T-cell (primary cell): ENCODE data around the gene GVQW3. TPM values are rescaled to one million over a fixed set of nuclear protein-coding genes. Genes with fewer than 3 reads are reported as not detected.

ENCODE experiments used
- ATAC-seq, 4 experiments: fragments of 200-7000 bp in 3 of 4; fragments of 150-1000 bp in 1 of 4; cut with Tn5 transposase; replicated peaks in 1 of 4; 1 replicate in 3 of 4; 2 replicates in 1 of 4; pipeline ENCODE4 v1.10.0; 2021; ENCODE audit warnings: moderate library complexity in 3 of 4, mild to moderate bottlenecking in 2 of 4, moderate number of reproducible peaks in 1 of 4
- CTCF ChIA-PET, 2 donors: fragments of 300-600 bp; sonication (Branson Sonifier 250); formaldehyde crosslinking; loops; one replicate each; lab custom pipeline; 2022; ENCODE audit warnings: antibody characterized with exemption in 2 of 2; lab: Charles Lee
- POLR2A ChIA-PET, 2 donors: fragments of 300-600 bp; sonication (Branson Sonifier 250); formaldehyde crosslinking; loops; one replicate each; lab custom pipeline; 2022; ENCODE audit warnings: antibody characterized with exemption in 2 of 2; lab: Charles Lee
- DNase-seq, 35 experiments: peaks; one replicate each; pipeline versions ENCODE4 v3.0.0 to v3.0.0-alpha.2; 2013 to 2023
- H3K27ac ChIP-seq: one replicate; pipeline ENCODE4 v1.5.1; 2013; ENCODE audit warnings: low read length
- H3K27me3 ChIP-seq, 2 experiments: replicated peaks in 1 of 2; 1 replicate in 1 of 2; 2 replicates in 1 of 2; pipeline versions ENCODE4 v1.6.1 to v1.7.0; 2013; ENCODE audit warnings: low read length in 1 of 2, mixed read lengths in 1 of 2; ENCODE audit not compliant: control insufficient read depth in 2 of 2, insufficient read depth in 2 of 2; ENCODE audit errors: extremely low read depth in 1 of 2
- H3K36me3 ChIP-seq, 2 donors: 1 replicate in 1 of 2; 2 replicates in 1 of 2; pipeline versions ENCODE4 v1.6.1 to v1.7.0; 2013; ENCODE audit warnings: low read length in 1 of 2; ENCODE audit not compliant: control insufficient read depth in 2 of 2, insufficient read depth in 1 of 2; ENCODE audit errors: extremely low read depth in 1 of 2
- H3K4me1 ChIP-seq, 2 experiments: 1 replicate in 1 of 2; 2 replicates in 1 of 2; pipeline versions ENCODE4 v1.6.1 to v1.7.0; 2013; ENCODE audit warnings: low read length in 2 of 2, mixed read lengths in 1 of 2; ENCODE audit not compliant: insufficient read depth in 2 of 2, control insufficient read depth in 1 of 2; ENCODE audit errors: extremely low read depth in 1 of 2
- H3K4me3 ChIP-seq, 2 donors: 1 replicate in 1 of 2; 2 replicates in 1 of 2; pipeline versions ENCODE4 v1.5.1 to v1.7.0; 2013; ENCODE audit warnings: mild to moderate bottlenecking in 2 of 2, low read length in 1 of 2, moderate library complexity in 1 of 2; ENCODE audit not compliant: control insufficient read depth in 1 of 2; ENCODE audit errors: extremely low read depth in 1 of 2
- H3K9me3 ChIP-seq: 2 replicates; pipeline ENCODE4 v1.7.0; 2013
- H3K27ac Mint-ChIP-seq, 2 donors: one replicate each; pipeline ENCODE4 v1.8.0; 2020 to 2021; ENCODE audit warnings: mild to moderate bottlenecking in 2 of 2, mixed read lengths in 2 of 2
- H3K27me3 Mint-ChIP-seq, 2 donors: one replicate each; pipeline ENCODE4 v1.8.0; 2021 to 2022; ENCODE audit warnings: mixed read lengths in 2 of 2
- H3K36me3 Mint-ChIP-seq: one replicate; pipeline ENCODE4 v1.8.0; 2021; ENCODE audit warnings: mixed read lengths
- H3K4me1 Mint-ChIP-seq, 3 donors: one replicate each; pipeline ENCODE4 v1.8.0; 2020 to 2022; ENCODE audit warnings: mixed read lengths in 3 of 3, mild to moderate bottlenecking in 1 of 3
- H3K4me3 Mint-ChIP-seq, 3 donors: one replicate each; pipeline ENCODE4 v1.8.0; 2020 to 2022; ENCODE audit warnings: mild to moderate bottlenecking in 3 of 3, mixed read lengths in 3 of 3, moderate library complexity in 3 of 3
- H3K9me3 Mint-ChIP-seq, 3 donors: one replicate each; pipeline ENCODE4 v1.8.0; 2020 to 2022; ENCODE audit warnings: mixed read lengths in 3 of 3
- WGBS: methylation state at CpG from one replicate; pipeline ENCODE4 v1.1.5; 2013; ENCODE audit warnings: missing lambda C conversion rate; ENCODE audit not compliant: insufficient coverage; 5-methylcytosine and 5-hydroxymethylcytosine counted together
- total RNA-seq, 35 experiments: library from RNA in 6 of 35; stranded (reverse) in 6 of 35; fragments of 120-200 nt in 1 of 35; gene quantifications; one replicate each; pipeline versions ENCODE4 v1.2.1 to v1.2.4 and lab custom pipeline; 2013 to 2026

Gene GVQW3
- total RNA-seq (1 to 10 TPM; 4.1 to 8.3 (median 5.9) TPM), total RNA-seq (lab: John Stamatoyannopoulos, UW) (1.8 to 23.6 (median 6.1) reads per million in 29 experiments)
- 5.7 TPM for total RNA-seq (2013)

- WGBS, result under 1% methylated on average over 55 of the region's 69 CpGs
- DNase-seq, result peak; percentile 95 to 99 (median 97)
- H3K9me3 ChIP-seq, result no peaks in the 10 kb centered on the region
- no peaks in the 10 kb centered on the region for H3K27me3 Mint-ChIP-seq
- H3K36me3 ChIP-seq, result no peaks in the 10 kb centered on the region
- H3K4me3 Mint-ChIP-seq, result peak within 1 kb of the TSS; percentile 91 to 95 (median 95)
- ChIA-PET CTCF (no interaction called here), POLR2A (no interaction called here)
- no peaks in the 10 kb centered on the region for H3K27me3 ChIP-seq
- H3K36me3 Mint-ChIP-seq, result peaks cover 9% of the 10 kb centered on the region
- ATAC-seq, result peak; percentile 89 to 94 (median 90)
- peaks cover 67 to 70% (median 69%) of the 10 kb centered on the region in 3 donors for H3K4me1 Mint-ChIP-seq
- H3K4me1 ChIP-seq, result peaks cover 10 to 38% of the 10 kb centered on the region in 2 experiments
- H3K27ac Mint-ChIP-seq, result peak within 1 kb of the TSS; percentile 88 to 89
- no peaks in the 10 kb centered on the region for H3K9me3 Mint-ChIP-seq
- H3K27ac ChIP-seq, result peak within 1 kb of the TSS; percentile 17
- peak within 1 kb of the TSS; percentile 73 to 75 for H3K4me3 ChIP-seq
Measured at GRCh38 chr11:76380977-76381719, at the start of gene GVQW3, which contains the start of gene THAP12. GVQW3 (plus strand) TSS chr11:76381323; CDS start chr11:76381829, 506 bp downstream. THAP12 (minus strand) TSS chr11:76381132; CDS start chr11:76380836, 296 bp downstream.

DNA sequence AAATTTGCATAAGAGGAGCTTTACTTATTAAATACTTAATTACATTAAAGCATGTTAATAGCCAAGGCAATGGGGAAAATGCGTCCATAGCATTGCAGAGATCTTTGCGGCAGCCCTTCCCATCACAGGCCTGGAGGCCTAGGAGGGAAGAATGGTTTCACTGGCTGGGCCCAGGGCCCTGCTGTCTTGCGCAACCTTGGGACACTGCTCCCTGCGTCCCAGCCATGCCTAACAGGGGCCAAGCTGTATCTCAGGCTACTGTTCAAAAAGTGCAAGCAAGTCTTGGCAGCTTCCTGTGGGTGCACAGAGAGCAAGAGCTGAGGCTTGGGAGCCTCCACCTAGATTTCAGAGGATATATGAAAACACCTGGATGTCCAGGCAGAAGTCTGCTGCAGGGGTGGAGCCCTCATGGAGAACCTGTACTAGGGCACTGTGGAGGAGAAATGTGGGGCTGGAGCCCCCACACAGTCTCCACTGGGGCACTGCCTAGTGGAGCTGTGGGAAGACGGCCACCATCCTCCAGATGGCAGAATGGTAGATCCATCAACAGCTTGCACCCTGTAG, 46.2 kb upstream of the GVQW3 start:
- WGBS, result 98% methylated on average over 4 of the region's 5 CpGs
- Histone ChIP-seq H3K27ac (no peak overlapping the region), H3K4me1 (peaks cover 0 to 26% of the 10 kb centered on the region in 2 experiments), H3K27me3 (peaks cover 0 to 11% of the 10 kb centered on the region in 2 experiments), H3K4me3 (no peak overlapping the region), H3K36me3 (no peaks in the 10 kb centered on the region), H3K9me3 (no peaks in the 10 kb centered on the region)
- H3K9me3 Mint-ChIP-seq, result peaks cover 0 to 16% (median 5%) of the 10 kb centered on the region in 3 donors
- no peaks in the 10 kb centered on the region for H3K36me3 Mint-ChIP-seq
- no peak overlapping the region for H3K27ac Mint-ChIP-seq
- no peak for DNase-seq
- H3K27me3 Mint-ChIP-seq, result no peaks in the 10 kb centered on the region
- POLR2A ChIA-PET, result no interaction called here
- H3K4me1 Mint-ChIP-seq, result peaks cover 11 to 19% (median 18%) of the 10 kb centered on the region in 3 donors
- CTCF ChIA-PET, result interaction anchor here in 1 of 2 donors (0.6 kb wide), 1 partner anchor 487 kb away, joined by 6 read pairs; no protein-coding TSS in a partner anchor
- no peak overlapping the region for H3K4me3 Mint-ChIP-seq
- ATAC-seq, result no peak

- CTCF ChIA-PET, result no interaction called here
- Mint-ChIP-seq H3K27me3 (no peaks in the 10 kb centered on the region), H3K4me1 (peaks cover 11 to 24% (median 18%) of the 10 kb centered on the region in 3 donors), H3K27ac (no peak overlapping the region), H3K9me3 (peaks cover 0 to 16% (median 5%) of the 10 kb centered on the region in 3 donors), H3K36me3 (no peaks in the 10 kb centered on the region), H3K4me3 (no peak overlapping the region)
- no peaks in the 10 kb centered on the region for H3K9me3 ChIP-seq
- POLR2A ChIA-PET, result no interaction called here
- no peak for DNase-seq
- no peak for ATAC-seq
- H3K4me1 ChIP-seq, result peaks cover 0 to 26% of the 10 kb centered on the region in 2 experiments
- H3K36me3 ChIP-seq, result no peaks in the 10 kb centered on the region
- peaks cover 0 to 5% of the 10 kb centered on the region in 2 experiments for H3K27me3 ChIP-seq
- no peak overlapping the region for H3K27ac ChIP-seq
- no peak overlapping the region for H3K4me3 ChIP-seq
Measured at GRCh38 chr11:76335842-76336241, 45.3 kb upstream of the GVQW3 start.

- Histone ChIP-seq H3K27me3 (peaks cover 0 to 4% of the 10 kb centered on the region in 2 experiments), H3K4me3 (no peak overlapping the region), H3K36me3 (no peaks in the 10 kb centered on the region), H3K9me3 (no peaks in the 10 kb centered on the region), H3K27ac (no peak overlapping the region), H3K4me1 (peaks cover 0 to 26% of the 10 kb centered on the region in 2 experiments)
- DNase-seq (no peak), ATAC-seq (no peak)
- Mint-ChIP-seq H3K4me1 (peaks cover 11 to 27% (median 20%) of the 10 kb centered on the region in 3 donors), H3K9me3 (peaks cover 0 to 16% (median 5%) of the 10 kb centered on the region in 3 donors), H3K4me3 (no peak overlapping the region), H3K27me3 (no peaks in the 10 kb centered on the region), H3K36me3 (no peaks in the 10 kb centered on the region), H3K27ac (no peak overlapping the region)
- ChIA-PET CTCF (no interaction called here), POLR2A (no interaction called here)
- 73% methylated on average over 2 of the region's 2 CpGs for WGBS
Measured at GRCh38 chr11:76336597-76336996, 44.5 kb upstream of the GVQW3 start.

DNA sequence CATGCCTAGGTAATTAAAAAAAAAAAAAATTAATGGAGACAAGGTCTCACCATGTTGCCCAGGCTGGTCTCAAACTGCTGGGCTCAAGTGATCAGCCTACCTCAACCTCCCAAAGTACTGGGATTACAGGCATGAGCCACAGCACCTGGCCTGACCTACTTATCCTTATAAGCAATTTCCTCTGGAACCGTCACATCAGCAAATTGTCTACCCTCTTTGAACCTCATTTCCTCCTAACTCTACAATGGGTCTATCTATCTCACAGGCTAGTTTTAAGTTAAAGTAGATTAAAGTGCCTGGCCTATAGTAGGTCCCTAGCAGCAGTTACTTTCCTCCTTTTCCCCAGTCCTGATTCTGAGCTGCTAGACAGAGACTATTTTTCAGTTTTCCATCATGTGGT, 43.7 kb upstream of the GVQW3 start:
- Histone ChIP-seq H3K27me3 (peaks cover 0 to 4% of the 10 kb centered on the region in 2 experiments), H3K36me3 (no peaks in the 10 kb centered on the region), H3K9me3 (no peaks in the 10 kb centered on the region), H3K27ac (no peak overlapping the region), H3K4me1 (peaks cover 0 to 26% of the 10 kb centered on the region in 2 experiments), H3K4me3 (no peak overlapping the region)
- WGBS, result no CpG with 5 or more reads among the region's 1 CpG
- peaks cover 0 to 16% (median 5%) of the 10 kb centered on the region in 3 donors for H3K9me3 Mint-ChIP-seq
- H3K4me3 Mint-ChIP-seq, result no peak overlapping the region
- no peaks in the 10 kb centered on the region for H3K27me3 Mint-ChIP-seq
- ChIA-PET POLR2A (interaction anchor here in 1 of 2 donors (0.6 kb wide), 1 partner anchor 440 kb away, joined by 5 read pairs; no protein-coding TSS in a partner anchor), CTCF (no interaction called here)
- H3K4me1 Mint-ChIP-seq, result peaks cover 11 to 27% (median 20%) of the 10 kb centered on the region in 3 donors
- DNase-seq, result no peak
- peak overlapping the region; percentile 24 to 34 for H3K27ac Mint-ChIP-seq
- peak in 1 of 4 experiments; percentile 26 for ATAC-seq
- no peaks in the 10 kb centered on the region for H3K36me3 Mint-ChIP-seq

DNA sequence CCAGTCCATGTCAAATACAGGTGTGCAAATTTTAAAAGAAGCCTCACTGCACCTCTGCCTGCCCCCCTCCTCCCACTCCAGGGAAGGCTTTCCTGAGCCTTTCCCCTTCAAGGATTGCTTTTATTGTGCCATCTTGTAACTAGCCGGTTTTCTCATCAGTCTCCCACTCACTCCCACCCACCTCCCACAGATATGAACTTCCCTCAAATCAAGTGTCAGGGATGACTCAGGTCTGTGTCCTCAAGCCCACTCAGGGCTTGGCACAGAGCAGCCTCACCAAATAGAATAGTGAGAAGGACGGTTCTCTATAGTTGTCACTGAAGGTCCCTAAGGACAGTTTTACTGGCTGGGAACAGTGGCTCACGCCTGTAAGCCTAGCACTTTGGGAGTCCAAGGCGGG, 43.2 kb upstream of the GVQW3 start:
- WGBS, result 89% methylated on average over 3 of the region's 4 CpGs
- Mint-ChIP-seq H3K36me3 (no peaks in the 10 kb centered on the region), H3K4me3 (no peak overlapping the region), H3K27ac (peak overlapping the region; percentile 14 to 34), H3K4me1 (peaks cover 11 to 27% (median 20%) of the 10 kb centered on the region in 3 donors), H3K27me3 (no peaks in the 10 kb centered on the region), H3K9me3 (peaks cover 0 to 16% (median 5%) of the 10 kb centered on the region in 3 donors)
- Histone ChIP-seq H3K27me3 (peaks cover 0 to 4% of the 10 kb centered on the region in 2 experiments), H3K9me3 (no peaks in the 10 kb centered on the region), H3K27ac (no peak overlapping the region), H3K4me3 (no peak overlapping the region), H3K36me3 (no peaks in the 10 kb centered on the region), H3K4me1 (peaks cover 0 to 26% of the 10 kb centered on the region in 2 experiments)
- DNase-seq (no peak), ATAC-seq (no peak)
- ChIA-PET POLR2A (interaction anchor here in 1 of 2 donors (0.6 kb wide), 1 partner anchor 440 kb away, joined by 5 read pairs; no protein-coding TSS in a partner anchor), CTCF (no interaction called here)
